Activated CD8-positive, alpha-beta memory T cell treated with anti-CD3 and anti-CD28 coated beads, Interleukin-2, amount 10 ng/mL, durations not matched to agents 7 days and 5 days (primary cell): ENCODE data around the gene RPL37A. TPM values are rescaled to one million over a fixed set of nuclear protein-coding genes. Genes with fewer than 3 reads are reported as not detected.

Experiments
- ATAC-seq: fragments of 150-1000 bp; cut with Tn5 transposase; one replicate; pipeline ENCODE4 v1.10.0; 2021; ENCODE audit warnings: moderate library complexity
- CTCF ChIA-PET: fragments of 350-600 bp; sonication (Branson Sonifier 250); formaldehyde crosslinking; loops from one replicate; lab custom pipeline; 2021; ENCODE audit warnings: antibody characterized with exemption; lab: Charles Lee
- DNase-seq: peaks from one replicate; pipeline ENCODE4 v3.0.0-alpha.2; 2020
- H3K27ac Mint-ChIP-seq: one replicate; pipeline ENCODE4 v1.8.0; 2021; ENCODE audit warnings: mild to moderate bottlenecking, mixed read lengths
- H3K27me3 Mint-ChIP-seq: one replicate; pipeline ENCODE4 v1.8.0; 2021; ENCODE audit warnings: mixed read lengths
- H3K36me3 Mint-ChIP-seq: one replicate; pipeline ENCODE4 v1.8.0; 2021; ENCODE audit warnings: mild to moderate bottlenecking, mixed read lengths
- H3K4me1 Mint-ChIP-seq: one replicate; pipeline ENCODE4 v1.8.0; 2021; ENCODE audit warnings: mixed read lengths
- H3K4me3 Mint-ChIP-seq: one replicate; pipeline ENCODE4 v1.8.0; 2021; ENCODE audit warnings: mild to moderate bottlenecking, moderate library complexity, mixed read lengths
- H3K9me3 Mint-ChIP-seq: one replicate; pipeline ENCODE4 v1.8.0; 2022; ENCODE audit warnings: low read depth, mixed read lengths
- total RNA-seq, 2 experiments: library from RNA; stranded (reverse); gene quantifications; one replicate each; pipeline ENCODE4 v1.2.3, GENCODE V29; 2021

RPL37A gene
- total RNA-seq, 2 experiments from 2014 or later = 2,001 to 2,301 TPM

GRCh38 chr2:216495656-216496055 lies 3.0 kb upstream of the RPL37A start:
- Mint-ChIP-seq H3K27me3 (no peaks in the 10 kb centered on the region), H3K9me3 (no peaks in the 10 kb centered on the region), H3K4me1 (peaks cover 40% of the 10 kb centered on the region), H3K27ac (no peak overlapping the region), H3K36me3 (peaks cover 28% of the 10 kb centered on the region), H3K4me3 (no peak overlapping the region)
- no peak for DNase-seq
- no peak for ATAC-seq
- CTCF ChIA-PET = no interaction called here

- no peaks in the 10 kb centered on the region for H3K27me3 Mint-ChIP-seq
- no peak for ATAC-seq
- no peak for DNase-seq
- peak overlapping the region; percentile 100 for H3K4me3 Mint-ChIP-seq
- peaks cover 56% of the 10 kb centered on the region for H3K4me1 Mint-ChIP-seq
- H3K9me3 Mint-ChIP-seq = no peaks in the 10 kb centered on the region
- CTCF ChIA-PET = interaction anchor here (0.7 to 1.0 kb wide), 3 partner anchors 167 to 181 kb away, joined by 3 to 4 read pairs (median 3); no protein-coding TSS in a partner anchor
- peak overlapping the region; percentile 93 for H3K27ac Mint-ChIP-seq
- H3K36me3 Mint-ChIP-seq = peaks cover 45% of the 10 kb centered on the region
Measured at GRCh38 chr2:216497382-216498069, 1.1 kb upstream of the RPL37A start.

GRCh38 chr2:216498070-216498378 lies 620 bp upstream of the RPL37A start:
- peaks cover 50% of the 10 kb centered on the region for H3K36me3 Mint-ChIP-seq
- H3K4me1 Mint-ChIP-seq = peaks cover 60% of the 10 kb centered on the region
- H3K27ac Mint-ChIP-seq = peak overlapping the region; percentile 93
- ATAC-seq (no peak), DNase-seq (no peak)
- CTCF ChIA-PET = interaction anchor here (0.9 to 1.4 kb wide), 6 partner anchors 22 to 532 kb away, joined by 3 to 5 read pairs (median 3); no protein-coding TSS in a partner anchor
- no peaks in the 10 kb centered on the region for H3K9me3 Mint-ChIP-seq
- H3K4me3 Mint-ChIP-seq = peak overlapping the region; percentile 100
- no peaks in the 10 kb centered on the region for H3K27me3 Mint-ChIP-seq

- H3K4me1 Mint-ChIP-seq = peaks cover 69% of the 10 kb centered on the region
- peak overlapping the region; percentile 100 for H3K4me3 Mint-ChIP-seq
- peak overlapping the region; percentile 93 for H3K27ac Mint-ChIP-seq
- no peaks in the 10 kb centered on the region for H3K9me3 Mint-ChIP-seq
- peaks cover 62% of the 10 kb centered on the region for H3K36me3 Mint-ChIP-seq
- CTCF ChIA-PET = no interaction called here
- ATAC-seq (no peak), DNase-seq (no peak)
- H3K27me3 Mint-ChIP-seq = no peaks in the 10 kb centered on the region
Measured at GRCh38 chr2:216499641-216500218, 1.1 kb downstream of the RPL37A start.

GRCh38 chr2:216500572-216500971 lies 1.9 kb downstream of the RPL37A start:
- Mint-ChIP-seq H3K4me1 (peaks cover 70% of the 10 kb centered on the region), H3K27me3 (no peaks in the 10 kb centered on the region), H3K4me3 (peak overlapping the region; percentile 100), H3K27ac (peak overlapping the region; percentile 17), H3K9me3 (no peaks in the 10 kb centered on the region), H3K36me3 (peaks cover 69% of the 10 kb centered on the region)
- DNase-seq (no peak), ATAC-seq (no peak)
- CTCF ChIA-PET = no interaction called here

- peaks cover 71% of the 10 kb centered on the region for H3K36me3 Mint-ChIP-seq
Measured at GRCh38 chr2:216501854-216502253, 3.2 kb downstream of the RPL37A start.

GRCh38 chr2:216502381-216503158 lies 3.9 kb downstream of the RPL37A start:
- Mint-ChIP-seq H3K4me1 (peaks cover 51% of the 10 kb centered on the region), H3K4me3 (no peak overlapping the region)
- no peak for ATAC-seq

More at GRCh38 chr2:216501854-216502253, 3.2 kb downstream of the RPL37A start:
- DNase-seq (no peak), ATAC-seq (no peak)
- no peaks in the 10 kb centered on the region for H3K9me3 Mint-ChIP-seq
- no peak overlapping the region for H3K4me3 Mint-ChIP-seq
- peaks cover 57% of the 10 kb centered on the region for H3K4me1 Mint-ChIP-seq
- CTCF ChIA-PET = interaction anchor here (0.6 kb wide), 1 partner anchor 392 kb away, joined by 3 read pairs; no protein-coding TSS in a partner anchor
- H3K27me3 Mint-ChIP-seq = no peaks in the 10 kb centered on the region
- H3K27ac Mint-ChIP-seq = no peak overlapping the region

GRCh38 chr2:216503159-216503629 lies 4.5 kb downstream of the RPL37A start:
- ATAC-seq (no peak), DNase-seq (no peak)
- CTCF ChIA-PET = no interaction called here
- H3K27ac Mint-ChIP-seq = peak overlapping the region; percentile 3
- no peak overlapping the region for H3K4me3 Mint-ChIP-seq
- H3K4me1 Mint-ChIP-seq = peaks cover 45% of the 10 kb centered on the region
- H3K27me3 Mint-ChIP-seq = no peaks in the 10 kb centered on the region
- H3K36me3 Mint-ChIP-seq = peaks cover 70% of the 10 kb centered on the region
- H3K9me3 Mint-ChIP-seq = no peaks in the 10 kb centered on the region

More at GRCh38 chr2:216502381-216503158, 3.9 kb downstream of the RPL37A start:
- Mint-ChIP-seq H3K9me3 (no peaks in the 10 kb centered on the region), H3K27ac (peak overlapping the region; percentile 3), H3K36me3 (peaks cover 71% of the 10 kb centered on the region), H3K27me3 (no peaks in the 10 kb centered on the region)
- CTCF ChIA-PET = no interaction called here
- DNase-seq = no peak

GRCh38 chr2:216503697-216504375 lies 5.2 kb downstream of the RPL37A start:
- no peak for ATAC-seq
- Mint-ChIP-seq H3K4me3 (no peak overlapping the region), H3K27me3 (no peaks in the 10 kb centered on the region), H3K4me1 (peaks cover 45% of the 10 kb centered on the region), H3K27ac (peak overlapping the region; percentile 7), H3K9me3 (no peaks in the 10 kb centered on the region), H3K36me3 (peaks cover 65% of the 10 kb centered on the region)
- CTCF ChIA-PET = no interaction called here
- no peak for DNase-seq

GRCh38 chr2:216504376-216504762 lies 5.7 kb downstream of the RPL37A start:
- Mint-ChIP-seq H3K9me3 (no peaks in the 10 kb centered on the region), H3K4me3 (no peak overlapping the region), H3K27ac (no peak overlapping the region), H3K36me3 (peaks cover 63% of the 10 kb centered on the region), H3K4me1 (peaks cover 45% of the 10 kb centered on the region), H3K27me3 (no peaks in the 10 kb centered on the region)
- ATAC-seq = no peak
- CTCF ChIA-PET = no interaction called here
- DNase-seq = no peak

GRCh38 chr2:216505133-216506106 lies 6.8 kb downstream of the RPL37A start:
- no peak for ATAC-seq
- no peak overlapping the region for H3K4me3 Mint-ChIP-seq

More at GRCh38 chr2:216505133-216506106, 6.8 kb downstream of the RPL37A start:
- H3K27me3 Mint-ChIP-seq = no peaks in the 10 kb centered on the region
- no peaks in the 10 kb centered on the region for H3K9me3 Mint-ChIP-seq
- DNase-seq = no peak
- peak overlapping the region; percentile 31 for H3K27ac Mint-ChIP-seq
- H3K36me3 Mint-ChIP-seq = peaks cover 54% of the 10 kb centered on the region
- CTCF ChIA-PET = interaction anchor here (1.9 kb wide), 1 partner anchor 11 kb away, joined by 6 read pairs; no protein-coding TSS in a partner anchor
- peaks cover 35% of the 10 kb centered on the region for H3K4me1 Mint-ChIP-seq
